ENCODE data around the gene TMCC2.

DNA sequence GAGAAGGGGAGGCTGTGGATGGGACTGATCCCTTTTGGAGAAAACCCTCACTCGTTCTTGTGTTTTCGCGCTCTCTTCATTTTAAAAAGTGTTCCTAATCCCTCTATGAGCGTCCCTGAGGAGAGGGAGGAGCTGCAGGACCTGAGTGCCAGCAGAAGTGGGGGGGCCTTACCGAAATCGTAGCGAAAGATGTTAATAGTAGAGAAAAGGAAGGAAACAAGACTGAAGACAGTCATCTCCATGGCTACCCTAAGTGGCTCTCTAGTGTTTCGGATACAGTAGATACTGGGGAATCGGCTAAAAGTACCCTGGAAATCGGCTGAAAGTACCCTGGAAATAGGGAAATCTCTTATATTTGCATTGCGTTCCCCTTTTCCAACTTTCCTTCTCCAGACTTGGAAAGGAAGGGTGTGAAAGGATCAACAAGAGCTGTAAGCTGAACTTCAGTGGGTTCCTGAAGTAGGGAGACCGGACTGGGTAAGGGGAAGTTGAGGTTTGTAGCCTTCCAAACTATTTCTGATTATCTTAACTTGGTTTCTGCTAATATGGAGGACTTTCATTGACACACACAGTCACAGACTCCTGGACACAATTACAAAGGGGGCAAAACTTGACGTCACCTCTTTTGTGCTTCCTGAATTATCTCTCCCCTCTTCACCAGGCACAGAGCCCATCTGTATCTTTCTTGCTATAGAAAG is 15.8 kb upstream of the TMCC2 start:
- TF ChIP-seq, protein P1, sequence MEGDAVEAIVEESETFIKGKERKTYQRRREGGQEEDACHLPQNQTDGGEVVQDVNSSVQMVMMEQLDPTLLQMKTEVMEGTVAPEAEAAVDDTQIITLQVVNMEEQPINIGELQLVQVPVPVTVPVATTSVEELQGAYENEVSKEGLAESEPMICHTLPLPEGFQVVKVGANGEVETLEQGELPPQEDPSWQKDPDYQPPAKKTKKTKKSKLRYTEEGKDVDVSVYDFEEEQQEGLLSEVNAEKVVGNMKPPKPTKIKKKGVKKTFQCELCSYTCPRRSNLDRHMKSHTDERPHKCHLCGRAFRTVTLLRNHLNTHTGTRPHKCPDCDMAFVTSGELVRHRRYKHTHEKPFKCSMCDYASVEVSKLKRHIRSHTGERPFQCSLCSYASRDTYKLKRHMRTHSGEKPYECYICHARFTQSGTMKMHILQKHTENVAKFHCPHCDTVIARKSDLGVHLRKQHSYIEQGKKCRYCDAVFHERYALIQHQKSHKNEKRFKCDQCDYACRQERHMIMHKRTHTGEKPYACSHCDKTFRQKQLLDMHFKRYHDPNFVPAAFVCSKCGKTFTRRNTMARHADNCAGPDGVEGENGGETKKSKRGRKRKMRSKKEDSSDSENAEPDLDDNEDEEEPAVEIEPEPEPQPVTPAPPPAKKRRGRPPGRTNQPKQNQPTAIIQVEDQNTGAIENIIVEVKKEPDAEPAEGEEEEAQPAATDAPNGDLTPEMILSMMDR (IDR thresholded peaks at IDR 0.05; ENCODE audit: insufficient read depth, low read depth, low read length), result no peak
- no peak for TF ChIP-seq EZH2 (IDR thresholded peaks at IDR 0.05; ENCODE audit: insufficient read depth, low read length)

Data from astrocyte (in vitro differentiated cells and primary cell).